Omental fat pad (tissue), 4 donors: ENCODE data around the gene ACTR1B. TPM values are rescaled to one million over a fixed set of nuclear protein-coding genes. Genes with fewer than 3 reads are reported as not detected.
"Not testable (repeated sequence)": the region's sequence is repeated elsewhere in the genome, so short reads cannot be mapped to it uniquely, and the experiment has no call there.

Source experiments
- ATAC-seq: fragments of 150-250 bp; one replicate; pipeline ENCODE4 v1.9.1; 2016; ENCODE audit warnings: mild to moderate bottlenecking, moderate library complexity; ENCODE audit not compliant: low FRiP score
- DNase-seq: peaks from one replicate; pipeline ENCODE4 v3.0.0-alpha.2; 2019; ENCODE audit warnings: low spot score
- total RNA-seq, 4 donors: library from RNA; depleted of rRNA; stranded (reverse); fragments of >200 nt; gene quantifications; one replicate each; pipeline ENCODE4 v1.1.0, GENCODE V29; 2016
- TF ChIP-seq, protein P1 (sequence below), 3 donors: fragments of 450-650 bp; IDR thresholded peaks; one replicate each; pipeline ENCODE4 v1.5.1; 2016 to 2017; ENCODE audit warnings: antibody characterized with exemption in 3 of 3, mild to moderate bottlenecking in 3 of 3, moderate library complexity in 2 of 3

The ACTR1B gene
- total RNA-seq, 4 donors from 2014 or later: 33.2 to 96.3 (median 54.1) TPM

DNA sequence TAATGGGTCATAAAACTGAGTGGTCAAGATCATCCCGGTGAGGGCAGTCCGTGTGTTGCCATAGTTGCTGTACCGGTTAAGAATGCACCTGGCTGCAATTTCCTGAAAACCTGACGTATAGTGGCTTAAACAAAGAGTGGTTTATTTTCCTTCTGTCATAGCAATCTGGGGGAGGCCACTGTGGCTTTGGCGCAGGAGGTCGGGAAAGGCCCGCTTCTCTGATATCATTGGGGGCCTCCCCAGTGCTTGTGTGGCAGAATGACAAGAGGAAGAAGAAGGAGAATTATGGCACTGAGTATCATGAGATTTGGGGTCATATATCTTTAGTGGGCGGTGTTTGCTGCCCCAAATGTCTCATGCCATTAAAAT, 10.1 kb upstream of the ACTR1B start:
- TF ChIP-seq, protein P1, sequence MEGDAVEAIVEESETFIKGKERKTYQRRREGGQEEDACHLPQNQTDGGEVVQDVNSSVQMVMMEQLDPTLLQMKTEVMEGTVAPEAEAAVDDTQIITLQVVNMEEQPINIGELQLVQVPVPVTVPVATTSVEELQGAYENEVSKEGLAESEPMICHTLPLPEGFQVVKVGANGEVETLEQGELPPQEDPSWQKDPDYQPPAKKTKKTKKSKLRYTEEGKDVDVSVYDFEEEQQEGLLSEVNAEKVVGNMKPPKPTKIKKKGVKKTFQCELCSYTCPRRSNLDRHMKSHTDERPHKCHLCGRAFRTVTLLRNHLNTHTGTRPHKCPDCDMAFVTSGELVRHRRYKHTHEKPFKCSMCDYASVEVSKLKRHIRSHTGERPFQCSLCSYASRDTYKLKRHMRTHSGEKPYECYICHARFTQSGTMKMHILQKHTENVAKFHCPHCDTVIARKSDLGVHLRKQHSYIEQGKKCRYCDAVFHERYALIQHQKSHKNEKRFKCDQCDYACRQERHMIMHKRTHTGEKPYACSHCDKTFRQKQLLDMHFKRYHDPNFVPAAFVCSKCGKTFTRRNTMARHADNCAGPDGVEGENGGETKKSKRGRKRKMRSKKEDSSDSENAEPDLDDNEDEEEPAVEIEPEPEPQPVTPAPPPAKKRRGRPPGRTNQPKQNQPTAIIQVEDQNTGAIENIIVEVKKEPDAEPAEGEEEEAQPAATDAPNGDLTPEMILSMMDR (IDR thresholded peaks at IDR 0.05): no peak
- no peak for DNase-seq
- no peak for ATAC-seq

DNA sequence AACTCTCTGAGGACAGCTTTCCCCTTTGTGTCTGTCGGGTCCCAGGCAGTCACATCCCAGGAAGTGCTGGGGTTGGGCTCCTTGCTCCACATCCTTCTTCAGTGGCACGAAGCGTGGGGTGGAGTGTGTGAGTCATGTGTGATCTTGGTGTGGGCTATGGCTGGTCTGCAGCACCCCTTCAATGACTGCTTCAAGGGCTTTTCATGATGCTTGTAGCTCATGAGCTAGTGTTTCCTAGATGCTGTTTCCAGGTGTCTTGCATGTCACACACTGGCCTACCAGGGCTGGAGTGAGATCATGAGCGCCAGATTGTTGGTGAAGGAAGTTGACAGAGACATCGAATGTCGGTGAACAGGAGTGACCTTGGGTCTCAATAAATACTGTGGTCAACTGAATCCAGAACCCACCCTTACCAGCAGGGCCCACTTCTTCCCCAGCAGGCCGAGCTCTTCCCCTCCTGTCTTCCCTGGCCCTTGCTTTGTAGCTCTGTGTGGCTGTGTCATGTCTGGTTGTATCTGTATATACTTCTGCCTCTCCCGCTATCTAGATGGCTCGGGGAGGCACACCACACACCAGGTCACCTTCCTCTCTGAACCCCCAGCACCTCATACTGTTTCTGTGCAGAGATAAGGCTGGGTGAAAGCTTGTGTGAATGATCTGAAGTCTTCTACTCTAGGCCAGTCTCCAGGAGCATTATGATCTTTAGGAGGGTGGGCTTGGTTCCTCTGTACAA, 9.5 kb upstream of the ACTR1B start:
- DNase-seq: no peak
- TF ChIP-seq, protein P1 (IDR thresholded peaks at IDR 0.05): no peak
- no peak for ATAC-seq

DNA sequence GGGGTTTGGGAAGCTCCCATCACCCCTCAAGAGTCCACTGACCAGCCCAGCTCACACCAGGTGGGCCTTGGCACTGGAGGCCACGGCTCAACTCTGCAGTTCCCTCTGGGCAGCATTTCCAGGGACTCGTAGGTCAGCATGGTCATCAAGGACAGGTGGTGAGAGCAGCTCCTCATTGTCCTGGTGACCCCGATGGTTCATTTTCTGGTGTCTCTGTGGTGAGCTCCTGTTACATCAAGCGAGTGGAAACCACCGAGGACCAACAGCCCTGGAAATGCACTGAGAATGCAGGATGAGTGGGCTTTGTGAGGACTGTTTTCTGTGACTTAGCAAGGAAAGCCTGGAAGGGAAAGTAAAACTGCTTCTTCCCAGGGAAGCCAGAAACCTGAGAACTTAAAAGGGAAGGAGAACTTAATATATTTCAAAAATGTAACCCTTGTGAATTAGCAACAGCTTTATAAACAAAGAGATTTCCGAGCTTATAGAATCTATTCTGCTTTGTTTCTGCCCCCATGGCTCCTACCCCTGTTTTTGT, 8.8 kb upstream of the ACTR1B start:
- not testable (repeated sequence) for DNase-seq, ATAC-seq

DNA sequence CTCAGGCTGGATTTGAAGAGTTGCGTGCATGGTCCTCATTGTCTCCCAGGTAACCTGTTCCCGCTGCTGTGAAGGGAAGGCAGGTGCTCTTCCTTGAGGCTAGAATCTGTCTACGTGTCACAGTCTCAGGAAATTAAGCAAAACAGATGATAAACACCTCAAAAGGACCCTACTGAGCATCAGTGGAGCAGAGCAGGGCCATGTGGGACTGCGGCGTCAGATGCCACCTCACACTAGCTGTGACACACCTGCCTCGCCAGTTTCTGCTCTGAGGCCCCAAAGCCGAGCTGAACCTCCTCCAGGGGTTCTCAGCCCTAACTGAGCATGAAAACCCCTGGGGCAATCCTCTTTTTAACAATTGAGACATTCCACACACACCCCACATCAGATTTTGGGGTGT, 7.7 kb upstream of the ACTR1B start:
- TF ChIP-seq, protein P1 (IDR thresholded peaks at IDR 0.05): no peak
- ATAC-seq (no peak), DNase-seq (no peak)

DNA sequence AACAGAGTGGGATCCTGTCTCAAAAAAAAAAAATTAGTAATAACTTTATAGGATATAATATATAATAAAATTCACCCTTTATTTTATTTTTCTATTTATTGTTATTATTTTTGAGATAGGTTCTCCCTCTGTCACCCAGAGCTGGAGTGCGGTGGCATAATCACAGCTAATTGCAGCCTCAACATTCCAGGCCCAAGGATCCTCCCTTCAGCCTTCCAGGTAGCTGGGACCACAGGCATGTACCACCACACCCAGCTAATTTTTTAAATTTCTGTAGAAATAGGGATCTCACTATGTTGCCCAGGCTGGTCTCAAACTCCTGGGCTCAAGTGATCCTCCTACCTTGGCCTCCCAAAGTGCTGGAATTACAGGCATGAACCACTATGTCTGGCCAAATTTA, 6.6 kb upstream of the ACTR1B start:
- TF ChIP-seq, protein P1 (IDR thresholded peaks at IDR 0.05): no peak
- no peak for ATAC-seq
- no peak for DNase-seq

DNA sequence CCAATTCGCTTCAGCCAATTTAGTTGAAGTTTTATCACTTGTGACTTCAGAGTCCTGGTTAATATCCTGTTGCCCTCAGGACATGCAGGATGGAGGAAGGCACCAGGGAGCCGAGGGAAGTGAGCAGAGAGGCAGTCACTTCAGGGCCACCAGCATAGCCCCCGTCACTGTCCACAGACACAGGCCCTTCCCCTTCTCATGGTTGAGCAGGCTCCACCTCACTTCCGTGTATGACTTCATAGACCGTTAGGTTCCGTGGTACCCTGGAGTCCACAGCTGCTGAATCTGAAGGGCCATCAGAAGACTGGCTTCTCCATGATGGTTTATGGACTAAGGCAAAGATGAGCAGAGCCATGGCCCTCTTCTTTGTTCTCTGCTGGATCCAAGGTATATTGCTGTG, 5.6 kb upstream of the ACTR1B start, which contains the start of gene C2orf92:
Gene C2orf92 (plus strand): TSS at position 266 of the 400 bp plus-strand sequence. CDS start 76 bp downstream, at position 342.
- DNase-seq (no peak), ATAC-seq (no peak)
- TF ChIP-seq, protein P1 (IDR thresholded peaks at IDR 0.05): no peak

DNA sequence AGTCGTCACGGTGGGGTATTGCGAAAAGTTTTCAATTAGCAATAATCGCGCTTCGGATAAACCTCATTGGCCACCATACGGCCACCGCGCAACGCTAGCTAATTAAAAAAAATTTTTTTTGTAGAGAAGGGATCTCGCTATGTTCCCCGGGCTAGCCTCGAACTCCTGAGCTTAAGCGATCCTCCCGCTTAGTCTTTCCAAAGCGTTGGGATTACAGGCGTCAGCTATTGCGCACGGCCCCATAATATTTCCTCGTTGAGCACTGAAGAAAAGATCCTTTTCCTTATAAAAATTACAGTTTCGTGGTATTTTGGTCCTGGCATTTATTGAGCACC, 759 bp upstream of the ACTR1B start:
- no peak for ATAC-seq
- no peak for DNase-seq
- TF ChIP-seq, protein P1 (IDR thresholded peaks at IDR 0.05): no peak
